Middle frontal gyrus (tissue), 1 donor: Measurements from ENCODE around the gene VAMP8.
"Not testable (repeated sequence)": the region's sequence is repeated elsewhere in the genome, so short reads cannot be mapped to it uniquely, and the experiment has no call there.

Experiments used
- DNase-seq: peaks from one replicate; pipeline ENCODE4 v3.0.0-alpha.2; 2015; ENCODE audit warnings: low spot score; ENCODE audit errors: extremely low spot score

The VAMP8 gene

DNA sequence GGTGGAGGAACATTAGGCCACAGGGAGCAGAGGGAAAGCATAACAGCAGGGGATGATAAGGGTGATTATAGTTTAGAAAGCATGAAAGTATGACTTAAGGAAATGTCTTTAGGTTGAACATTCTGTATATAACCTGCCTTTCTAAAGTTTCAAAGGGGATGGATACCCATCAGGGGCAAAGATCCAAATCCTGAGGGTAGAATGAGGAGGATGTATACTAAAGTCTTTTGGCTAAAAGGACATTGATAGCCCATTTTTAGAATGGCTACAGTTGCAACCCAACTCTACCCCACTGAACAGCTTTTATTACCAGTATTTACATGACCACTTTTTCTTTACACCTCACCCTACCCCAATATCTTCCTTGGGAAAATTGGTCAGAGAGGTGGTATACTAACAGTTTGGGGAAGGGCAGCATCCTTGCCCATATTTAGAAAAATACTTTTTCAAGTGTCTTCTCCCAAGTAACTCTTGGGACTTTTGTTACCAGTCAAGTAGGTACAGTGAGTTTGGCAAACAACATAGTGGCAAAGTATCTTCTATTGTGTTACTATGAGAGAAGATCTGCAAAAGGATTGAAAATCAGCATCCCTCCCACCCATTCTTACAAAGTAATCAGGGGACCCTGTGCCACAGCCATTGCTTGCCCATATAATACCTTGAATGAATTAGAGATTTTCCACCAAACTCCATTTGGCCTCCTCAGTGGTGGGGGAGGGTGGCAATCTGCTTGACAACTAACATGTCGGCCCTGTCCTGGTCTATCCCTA, 30.1 kb upstream of the VAMP8 start:
- DNase-seq = no peak

GRCh38 chr2:85547859-85548607, 29.4 kb upstream of the VAMP8 start:
- DNase-seq = no peak

- no peak for DNase-seq
Observed at GRCh38 chr2:85548608-85548900, 28.8 kb upstream of the VAMP8 start.

DNA sequence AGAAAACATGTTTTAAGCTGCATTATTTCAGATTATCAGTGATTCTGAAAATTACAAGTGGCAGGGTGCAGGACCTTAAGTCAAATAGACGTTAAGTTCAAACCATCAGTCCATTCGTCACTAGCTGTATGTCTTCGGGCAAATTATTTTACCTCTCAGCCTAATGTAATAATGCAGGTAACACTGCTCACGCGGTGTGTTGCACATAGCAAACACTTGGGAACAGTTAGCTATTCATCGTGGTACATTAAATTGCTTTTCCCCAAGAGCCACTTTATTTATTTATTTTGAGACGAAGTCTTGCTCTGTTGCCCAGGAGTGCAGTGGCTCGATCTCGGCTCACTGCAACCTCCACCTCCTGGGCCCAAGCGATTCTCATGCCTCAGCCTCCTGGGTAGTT, 28.3 kb upstream of the VAMP8 start:
- no peak for DNase-seq

- DNase-seq = no peak
Observed at GRCh38 chr2:85549826-85550225, 27.6 kb upstream of the VAMP8 start.

- no peak for DNase-seq
Observed at GRCh38 chr2:85550486-85550885, 26.9 kb upstream of the VAMP8 start.

DNA sequence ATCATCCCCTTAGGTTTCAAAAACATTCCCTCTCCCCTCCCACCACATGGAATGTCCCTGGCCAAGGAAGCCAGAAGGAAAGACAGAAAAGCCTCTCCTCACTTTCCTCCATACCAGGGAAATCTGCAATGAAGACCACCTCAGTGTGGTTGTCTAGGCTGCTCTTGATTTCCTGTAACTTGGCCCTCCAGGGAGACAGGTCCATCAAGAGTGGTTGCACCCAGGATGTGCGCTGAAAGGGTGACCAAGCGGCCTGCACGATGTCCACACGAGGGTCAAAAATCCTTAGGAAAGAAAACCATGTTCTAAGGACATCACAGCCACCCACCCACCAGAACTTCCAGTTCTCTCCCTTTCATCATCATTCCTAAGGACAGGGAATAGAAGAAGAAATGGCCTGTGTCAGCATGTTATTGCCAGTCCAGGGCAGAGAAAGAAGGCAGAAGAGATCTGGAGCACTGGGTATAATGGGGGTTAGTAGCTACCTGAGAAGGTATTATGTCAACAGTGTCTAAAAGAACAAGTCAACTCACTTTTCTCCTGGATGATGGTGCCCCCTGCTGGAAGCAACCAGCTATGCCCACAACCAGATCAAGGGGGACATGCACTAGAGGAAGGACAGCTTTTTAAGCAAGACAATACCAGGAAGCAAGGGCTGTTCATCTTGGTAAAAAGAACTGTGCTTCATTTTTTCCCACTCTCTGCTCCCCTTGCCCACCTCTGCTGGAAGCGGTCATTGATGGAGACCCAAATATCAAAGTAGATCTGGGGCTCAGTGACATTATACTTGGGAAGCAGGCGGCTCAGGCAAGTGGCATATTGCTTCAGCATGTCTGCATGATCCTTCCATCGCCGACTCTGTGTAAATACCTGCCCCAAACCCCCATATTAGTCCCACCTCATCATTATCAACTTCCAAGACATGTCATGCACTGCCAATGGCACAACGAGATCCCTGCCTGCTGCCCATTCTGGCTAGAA, 25.4 kb upstream of the VAMP8 start:
- peak; percentile 66 for DNase-seq

GRCh38 chr2:85553184-85553583, 24.2 kb upstream of the VAMP8 start:
- no peak for DNase-seq

DNA sequence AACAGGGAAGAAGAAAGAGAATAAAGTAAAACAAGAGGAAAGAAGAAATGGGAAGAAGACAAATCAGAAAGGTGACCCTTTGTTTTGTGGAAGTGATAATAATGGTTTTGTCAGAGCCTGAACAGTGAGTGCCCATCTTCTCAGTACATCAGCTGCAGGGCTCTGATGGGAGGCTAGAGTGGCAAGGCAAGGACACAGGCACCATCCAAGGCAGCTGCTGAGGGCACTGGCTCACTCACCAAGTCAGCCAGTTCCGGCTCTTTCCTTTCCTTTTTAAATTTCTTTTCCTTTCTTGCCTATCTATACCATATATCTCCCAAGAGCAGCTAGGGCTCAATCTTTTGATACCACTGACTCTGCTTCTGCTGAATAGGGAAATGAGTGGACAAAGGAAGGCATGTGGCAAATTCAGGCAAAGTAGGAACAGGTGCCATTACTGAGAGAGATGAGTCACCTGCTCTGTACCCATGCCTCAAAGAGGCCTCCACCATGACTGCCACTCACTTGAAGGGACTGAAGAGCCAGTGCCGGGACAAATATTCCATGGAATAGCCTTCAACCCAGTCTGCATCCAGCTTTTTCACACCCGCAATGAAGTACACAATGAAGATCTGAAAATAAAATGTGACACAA, 22.3 kb upstream of the VAMP8 start:
- DNase-seq = no peak

DNA sequence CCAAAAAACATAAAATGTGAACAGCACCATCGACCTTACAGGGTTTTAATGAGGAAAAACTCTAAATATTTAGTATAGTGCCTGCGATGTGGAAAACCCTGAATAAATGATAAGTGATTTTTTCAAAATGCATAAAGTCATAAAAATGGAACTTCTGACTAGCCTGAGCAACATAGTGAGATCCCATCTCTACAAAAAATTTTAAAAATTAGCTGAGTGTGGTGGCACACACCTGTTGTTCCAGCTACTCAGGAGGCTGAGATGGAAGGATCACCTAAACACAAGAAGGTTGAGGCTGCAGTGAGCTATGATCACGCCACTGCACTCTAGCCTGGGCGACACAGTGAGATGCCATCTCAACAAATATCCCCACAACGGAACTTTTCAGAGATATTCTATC, 20.3 kb upstream of the VAMP8 start:
- DNase-seq = no peak

DNA sequence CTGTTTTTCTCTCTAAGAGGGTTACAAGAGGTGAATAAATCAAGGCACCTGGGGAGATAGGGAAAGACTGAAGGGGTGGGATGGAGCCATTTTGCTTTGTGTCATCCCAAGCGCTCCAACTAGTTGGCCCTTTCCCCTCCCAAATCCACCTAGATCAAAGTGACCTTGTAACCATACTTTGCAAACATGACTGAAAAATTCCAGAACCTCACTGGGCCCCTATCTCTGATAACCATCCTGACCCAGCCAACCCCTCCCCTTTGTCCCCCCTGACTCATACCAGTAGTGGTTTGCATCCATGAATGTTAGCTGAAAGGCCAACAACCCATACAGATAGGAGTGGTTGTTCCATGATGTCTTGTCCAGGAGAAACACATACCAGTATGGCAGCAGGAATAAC, 19.2 kb upstream of the VAMP8 start:
- no peak for DNase-seq

DNA sequence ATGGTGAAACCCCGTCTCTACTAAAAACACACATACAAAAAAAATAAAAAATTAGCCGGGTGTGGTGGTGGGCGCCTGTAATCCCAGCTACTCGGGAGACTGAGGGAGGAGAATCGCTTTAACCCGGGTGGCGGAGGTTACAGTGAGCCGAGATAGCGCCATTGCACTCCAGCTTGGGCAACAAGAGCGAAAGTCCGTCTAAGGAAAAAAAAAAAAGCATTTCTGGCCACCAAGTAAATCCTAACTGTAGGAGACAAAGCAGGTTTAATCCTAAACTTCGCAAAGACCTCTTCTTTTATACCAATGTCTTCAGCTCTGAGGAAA, 17.0 kb upstream of the VAMP8 start:
- DNase-seq = not testable (repeated sequence)

DNA sequence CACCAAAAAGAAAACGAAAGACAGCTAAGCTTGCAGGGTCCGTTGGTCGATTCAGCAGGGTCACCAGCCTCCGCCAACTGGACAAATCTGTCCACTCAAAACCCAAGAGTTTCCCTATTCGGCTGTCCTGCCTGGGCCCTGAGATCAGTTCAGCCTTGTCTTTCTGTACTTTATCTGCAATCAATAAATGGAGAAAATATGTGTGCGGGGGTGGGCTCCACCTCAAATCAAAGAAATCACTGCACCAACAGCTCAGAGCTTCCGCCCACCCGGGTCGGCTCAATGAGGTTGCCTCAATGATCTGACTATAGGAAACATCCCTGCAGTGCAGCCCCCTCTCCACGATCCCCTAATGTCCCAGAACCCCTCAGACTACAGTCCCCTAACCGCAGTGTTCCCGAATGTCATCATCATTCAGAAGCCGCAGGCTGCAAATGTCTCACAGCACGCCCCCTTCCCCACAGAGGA, 16.5 kb upstream of the VAMP8 start:
- no peak for DNase-seq

DNA sequence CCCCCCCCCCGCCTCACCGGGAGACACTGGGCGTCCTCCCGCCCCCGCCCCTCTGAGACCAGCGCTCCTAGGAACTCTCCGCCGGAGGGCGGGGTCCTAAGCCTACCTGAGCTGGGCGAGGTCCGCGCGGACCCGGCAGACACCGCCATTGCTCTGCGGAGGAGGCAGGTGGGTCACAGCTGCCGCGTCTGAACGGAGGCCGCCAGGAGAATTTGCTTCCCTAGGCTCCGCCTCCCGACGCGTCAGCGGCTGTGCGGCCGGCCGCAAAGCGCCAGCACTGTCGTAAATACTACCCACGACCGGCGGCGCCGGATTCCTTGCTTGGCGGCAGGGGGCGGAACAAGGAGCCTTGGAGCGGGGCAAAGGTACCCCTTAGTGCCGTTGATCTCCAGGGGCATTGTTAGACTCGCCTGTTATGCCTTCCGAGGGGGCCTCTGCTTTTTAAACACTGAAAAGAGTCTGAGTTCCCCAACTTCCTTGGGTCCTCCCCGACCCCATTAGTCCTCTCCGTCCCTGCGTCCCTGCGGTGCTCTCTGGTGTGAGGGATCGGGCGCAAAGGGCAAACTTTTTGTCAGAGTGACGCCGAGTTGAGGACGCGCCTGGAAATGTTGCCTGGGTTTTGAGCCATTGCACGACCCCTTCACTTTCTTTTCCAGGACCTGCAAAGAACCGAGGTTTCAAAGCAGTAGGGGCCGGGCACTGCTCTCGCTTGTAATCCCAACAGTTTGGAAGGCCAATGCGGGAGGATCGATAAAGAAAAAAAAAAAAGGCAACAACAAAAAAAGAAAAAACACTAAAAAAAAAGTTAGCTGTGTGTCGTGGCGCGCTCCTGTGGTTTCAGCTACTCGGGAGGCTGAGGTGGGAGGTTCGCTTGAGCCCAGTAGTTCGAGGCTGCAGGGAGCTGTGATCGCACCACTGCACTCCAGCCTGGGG, 15.8 kb upstream of the VAMP8 start, which contains the start of gene GGCX:
TSS of gene GGCX (minus strand) at position 214 of the 933 bp plus-strand sequence. CDS start at position 149, 65 bp downstream.
- DNase-seq = peak; percentile 90

DNA sequence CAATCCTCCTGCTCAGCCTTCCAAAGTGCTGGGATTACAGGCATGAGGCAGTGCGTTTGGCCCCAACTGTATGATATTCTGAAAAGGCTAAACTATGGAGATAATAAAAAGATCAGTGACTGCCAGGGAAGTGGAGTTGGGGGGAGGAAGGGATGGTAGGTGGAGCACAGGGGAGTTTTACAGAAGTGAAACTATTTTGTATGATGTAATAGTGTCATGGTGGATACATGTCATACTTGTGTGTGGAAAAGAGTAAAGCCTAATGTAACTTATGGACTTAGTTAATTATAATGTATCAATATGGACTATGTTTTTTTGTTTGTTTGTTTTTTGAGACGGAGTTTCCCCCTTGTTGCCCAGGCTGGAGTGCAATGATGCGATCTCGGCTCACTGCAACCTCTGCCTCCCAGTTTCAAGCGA, 13.2 kb upstream of the VAMP8 start:
- no peak for DNase-seq

DNA sequence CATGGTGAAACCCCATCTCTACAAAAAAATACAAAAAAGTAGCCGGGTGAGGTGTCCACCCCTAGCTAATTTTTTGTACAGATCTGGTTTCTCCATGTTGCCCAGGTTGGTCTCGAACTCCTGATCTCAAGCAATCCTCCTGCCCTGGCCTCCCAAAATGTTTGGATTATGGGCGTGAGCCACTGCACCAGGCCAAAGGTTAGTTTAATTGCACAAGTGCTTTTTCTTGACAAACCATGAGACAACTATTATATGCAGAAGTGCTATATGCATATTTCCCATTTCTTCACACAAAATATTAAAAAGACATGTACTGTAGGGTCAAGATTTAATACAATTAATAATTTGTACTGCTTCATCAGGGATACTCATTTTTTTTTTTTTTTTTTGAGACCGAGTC, 11.1 kb upstream of the VAMP8 start:
- no peak for DNase-seq

GRCh38 chr2:85575739-85576138, 1.6 kb upstream of the VAMP8 start:
- no peak for DNase-seq

GRCh38 chr2:85577063-85577385, 362 bp upstream of the VAMP8 start:
- no peak for DNase-seq

DNA sequence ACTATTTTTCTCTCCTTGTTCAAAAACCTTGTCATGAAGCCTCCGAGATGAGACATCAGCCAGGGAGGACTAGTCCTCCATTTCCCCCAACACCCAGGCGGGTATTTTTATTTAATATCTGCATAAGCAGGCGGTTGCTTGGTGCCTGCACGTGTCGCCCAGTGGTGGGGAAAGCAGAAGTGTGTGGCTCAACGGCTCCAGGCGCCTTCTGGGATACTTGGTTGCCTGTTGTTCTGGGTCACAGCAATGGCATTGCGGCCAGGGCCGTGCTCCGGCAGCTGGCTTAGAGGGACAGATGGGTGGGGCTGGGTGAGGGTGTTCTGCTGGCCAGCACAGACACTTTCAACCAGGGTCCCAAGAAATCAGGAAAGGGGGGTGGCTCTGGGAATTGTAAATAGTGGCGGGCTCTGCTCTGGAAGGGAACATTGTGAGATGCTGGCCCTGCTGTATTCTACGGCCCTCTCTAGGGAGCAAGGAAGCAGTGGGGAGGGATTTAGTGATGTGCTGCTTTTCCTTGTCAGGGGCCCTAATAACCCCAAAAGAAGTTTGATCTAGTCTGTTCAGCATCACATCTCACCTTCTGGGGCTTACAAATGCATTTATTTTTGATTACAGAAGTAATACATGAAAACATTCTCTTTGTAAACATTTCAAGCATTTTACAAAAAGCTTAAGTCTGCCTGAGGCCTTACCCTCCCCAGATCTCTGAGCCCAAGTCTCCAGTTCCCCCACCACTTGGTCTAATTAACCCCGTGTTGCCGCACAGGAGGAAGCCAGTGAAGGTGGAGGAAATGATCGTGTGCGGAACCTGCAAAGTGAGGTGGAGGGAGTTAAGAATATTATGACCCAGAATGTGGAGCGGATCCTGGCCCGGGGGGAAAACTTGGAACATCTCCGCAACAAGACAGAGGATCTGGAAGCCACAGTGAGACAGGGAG, 1.1 kb downstream of the VAMP8 start:
- DNase-seq = no peak
